Activated CD4-positive, alpha-beta memory T cell treated with anti-CD3 and anti-CD28 coated beads, Interleukin-2, amount 10 ng/mL, durations not matched to agents 7 days and 5 days (primary cell): Measurements from ENCODE around the gene IQCE. TPM values are rescaled to one million over a fixed set of nuclear protein-coding genes. Genes with fewer than 3 reads are reported as not detected.

Experiments used
- CTCF ChIA-PET: fragments of 350-600 bp; sonication (Branson Sonifier 250); formaldehyde crosslinking; loops from one replicate; lab custom pipeline; 2021; ENCODE audit warnings: antibody characterized with exemption, inconsistent platforms; lab: Charles Lee
- POLR2A ChIA-PET: fragments of 350-600 bp; sonication (Branson Sonifier 250); formaldehyde crosslinking; loops from one replicate; lab custom pipeline; 2021; ENCODE audit warnings: antibody characterized with exemption; lab: Charles Lee
- DNase-seq: peaks from one replicate; pipeline ENCODE4 v3.0.0-alpha.2; 2020
- H3K27ac Mint-ChIP-seq: one replicate; pipeline ENCODE4 v1.8.0; 2021; ENCODE audit warnings: mild to moderate bottlenecking, mixed read lengths
- H3K27me3 Mint-ChIP-seq: one replicate; pipeline ENCODE4 v1.8.0; 2021; ENCODE audit warnings: mixed read lengths
- H3K36me3 Mint-ChIP-seq: one replicate; pipeline ENCODE4 v1.8.0; 2021; ENCODE audit warnings: low read depth, mixed read lengths
- H3K4me1 Mint-ChIP-seq: one replicate; pipeline ENCODE4 v1.8.0; 2021; ENCODE audit warnings: mixed read lengths
- H3K4me3 Mint-ChIP-seq: one replicate; pipeline ENCODE4 v1.8.0; 2021; ENCODE audit warnings: mild to moderate bottlenecking, mixed read lengths
- H3K9me3 Mint-ChIP-seq: one replicate; pipeline ENCODE4 v1.8.0; 2021; ENCODE audit warnings: mixed read lengths
- total RNA-seq, 2 experiments: library from RNA; stranded (reverse); gene quantifications; one replicate each; pipeline ENCODE4 v1.2.3, GENCODE V29; 2021

IQCE gene
- total RNA-seq, 2 experiments from 2014 or later = 12.7 to 14.0 TPM

DNA sequence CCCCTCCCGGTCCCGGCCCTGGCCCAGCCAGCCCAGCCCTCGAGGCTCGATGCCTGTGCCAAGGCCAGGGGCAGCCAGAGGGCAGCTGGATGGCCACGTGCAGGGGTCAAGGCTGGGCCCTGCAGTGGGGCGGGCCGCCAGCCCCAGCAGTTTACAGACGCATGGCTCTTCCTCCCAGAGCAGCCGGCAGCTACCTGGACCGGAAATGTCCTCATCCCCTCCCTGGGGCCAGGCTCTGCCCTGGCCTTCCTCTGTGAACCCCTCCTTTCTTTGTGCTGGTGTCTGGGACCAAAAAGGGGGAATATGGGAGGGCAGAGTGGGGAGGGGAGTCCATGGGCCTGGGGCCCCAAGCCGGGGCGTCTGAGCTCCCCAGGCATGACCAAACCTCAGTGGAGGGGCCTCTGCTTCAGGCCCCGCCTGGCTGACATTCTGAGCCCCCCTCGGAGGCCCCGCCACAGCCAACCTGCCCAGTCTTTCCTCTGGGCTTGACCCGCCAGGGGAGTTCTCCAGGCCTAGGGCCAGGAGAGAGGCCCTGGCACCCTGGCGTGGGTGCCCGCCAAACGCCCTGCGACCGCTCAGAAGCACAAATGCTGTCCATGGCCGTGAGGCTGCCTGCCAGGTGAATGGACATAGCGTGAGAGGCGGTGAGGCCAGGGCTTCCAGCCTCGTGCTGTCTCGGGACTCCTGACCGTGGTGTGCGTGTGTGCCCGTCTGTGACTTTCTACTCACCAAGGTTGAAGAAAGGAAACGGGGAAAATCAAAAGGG, 104.5 kb downstream of the IQCE start:
- no peaks in the 10 kb centered on the region for H3K36me3 Mint-ChIP-seq
- DNase-seq = no peak
- H3K9me3 Mint-ChIP-seq = no peaks in the 10 kb centered on the region
- no peaks in the 10 kb centered on the region for H3K4me1 Mint-ChIP-seq
- H3K4me3 Mint-ChIP-seq = no peak overlapping the region
- CTCF ChIA-PET = no interaction called here
- H3K27me3 Mint-ChIP-seq = peaks cover 9% of the 10 kb centered on the region
- POLR2A ChIA-PET = no interaction called here
- H3K27ac Mint-ChIP-seq = no peak overlapping the region

GRCh38 chr7:2663960-2664359, 105.2 kb downstream of the IQCE start:
- CTCF ChIA-PET = no interaction called here

More at GRCh38 chr7:2663960-2664359, 105.2 kb downstream of the IQCE start:
- no peaks in the 10 kb centered on the region for H3K9me3 Mint-ChIP-seq
- H3K27me3 Mint-ChIP-seq = peaks cover 11% of the 10 kb centered on the region
- no peaks in the 10 kb centered on the region for H3K4me1 Mint-ChIP-seq
- POLR2A ChIA-PET = no interaction called here
- no peak overlapping the region for H3K27ac Mint-ChIP-seq
- H3K4me3 Mint-ChIP-seq = no peak overlapping the region
- DNase-seq = no peak
- H3K36me3 Mint-ChIP-seq = no peaks in the 10 kb centered on the region

Other genes with a start within 250 kb of the IQCE start
- gene SNX8, start 244.5 kb upstream of the IQCE start, total RNA-seq = 10 to 100 TPM; 22.4 to 26.8 TPM
- 100 to 1,000 TPM; 135 to 138 TPM for gene EIF3B, start 204.2 kb upstream of the IQCE start, total RNA-seq
- 10 to 100 TPM; 64.6 to 65.1 TPM for gene CHST12, start 155.4 kb upstream of the IQCE start, total RNA-seq
- gene GRIFIN, start 82.6 kb upstream of the IQCE start, total RNA-seq = not detected
- gene LFNG, start 39.2 kb upstream of the IQCE start, total RNA-seq = 100 to 1,000 TPM; 105 to 109 TPM
- 10 to 100 TPM; 31.1 to 32.9 TPM for gene BRAT1, start 3.5 kb upstream of the IQCE start, total RNA-seq
- gene TTYH3, start 73.0 kb downstream of the IQCE start, total RNA-seq = 10 to 100 TPM in 1 of 2 experiments, 1 to 10 TPM in 1; 9.7 to 10.2 TPM
- gene AMZ1, start 129.2 kb downstream of the IQCE start, total RNA-seq = under 1 TPM; 0.78 to 0.88 TPM